NCI-H146 treated with DMSO at 0.1 percent for 48 hours (cell line): ENCODE results near the gene PALM2AKAP2.

Experiments
- DNase-seq: peaks from one replicate; lab custom pipeline; 2025; ENCODE audit not compliant: unreplicated experiment; lab: John Stamatoyannopoulos, UW

The PALM2AKAP2 gene

GRCh38 chr9:109779711-109780452, at the start of gene PALM2AKAP2:
PALM2AKAP2 (plus strand) TSS chr9:109780198; CDS start chr9:109780489, 291 bp downstream.
- no peak for DNase-seq

- no peak for DNase-seq
Observed at GRCh38 chr9:109730228-109730627, 49.8 kb upstream of the PALM2AKAP2 start.

- DNase-seq, result no peak
Observed at GRCh38 chr9:109733690-109734089, 46.3 kb upstream of the PALM2AKAP2 start.

GRCh38 chr9:109734814-109735213, 45.2 kb upstream of the PALM2AKAP2 start:
- DNase-seq, result no peak

GRCh38 chr9:109735801-109736200, 44.2 kb upstream of the PALM2AKAP2 start:
- DNase-seq, result no peak

GRCh38 chr9:109737295-109737694, 42.7 kb upstream of the PALM2AKAP2 start:
- no peak for DNase-seq

- DNase-seq, result no peak
Observed at GRCh38 chr9:109739760-109740159, 40.2 kb upstream of the PALM2AKAP2 start.

- DNase-seq, result no peak
Observed at GRCh38 chr9:109742776-109743348, 37.1 kb upstream of the PALM2AKAP2 start.

GRCh38 chr9:109743696-109744095, 36.3 kb upstream of the PALM2AKAP2 start:
- no peak for DNase-seq

- DNase-seq, result no peak
Observed at GRCh38 chr9:109745335-109746283, 34.4 kb upstream of the PALM2AKAP2 start.

GRCh38 chr9:109751253-109751652, 28.7 kb upstream of the PALM2AKAP2 start:
- no peak for DNase-seq

GRCh38 chr9:109753308-109753707, 26.7 kb upstream of the PALM2AKAP2 start:
- DNase-seq, result no peak

- no peak for DNase-seq
Observed at GRCh38 chr9:109755040-109755439, 25.0 kb upstream of the PALM2AKAP2 start.

GRCh38 chr9:109759589-109759988, 20.4 kb upstream of the PALM2AKAP2 start:
- DNase-seq, result no peak

- no peak for DNase-seq
Observed at GRCh38 chr9:109765278-109765677, 14.7 kb upstream of the PALM2AKAP2 start.

GRCh38 chr9:109765830-109766229, 14.2 kb upstream of the PALM2AKAP2 start:
- DNase-seq, result no peak

- no peak for DNase-seq
Observed at GRCh38 chr9:109766351-109766750, 13.6 kb upstream of the PALM2AKAP2 start.

- DNase-seq, result no peak
Observed at GRCh38 chr9:109767404-109767803, 12.6 kb upstream of the PALM2AKAP2 start.

- DNase-seq, result no peak
Observed at GRCh38 chr9:109767814-109768213, 12.2 kb upstream of the PALM2AKAP2 start.

- DNase-seq, result no peak
Observed at GRCh38 chr9:109769250-109769649, 10.7 kb upstream of the PALM2AKAP2 start.

GRCh38 chr9:109770101-109770500, 9.9 kb upstream of the PALM2AKAP2 start:
- no peak for DNase-seq

- no peak for DNase-seq
Observed at GRCh38 chr9:109771087-109771486, 8.9 kb upstream of the PALM2AKAP2 start.
